Measurements from ENCODE around the gene ANTXR2. TPM values are rescaled to one million over a fixed set of nuclear protein-coding genes. Genes with fewer than 3 reads are reported as not detected.

Gene ANTXR2
- total and polyA plus RNA-seq, 2 donors (not counting 3 experiments of a cell fraction or from before 2014, with no cell fraction given) = 6.6 to 64.6 TPM

DNA sequence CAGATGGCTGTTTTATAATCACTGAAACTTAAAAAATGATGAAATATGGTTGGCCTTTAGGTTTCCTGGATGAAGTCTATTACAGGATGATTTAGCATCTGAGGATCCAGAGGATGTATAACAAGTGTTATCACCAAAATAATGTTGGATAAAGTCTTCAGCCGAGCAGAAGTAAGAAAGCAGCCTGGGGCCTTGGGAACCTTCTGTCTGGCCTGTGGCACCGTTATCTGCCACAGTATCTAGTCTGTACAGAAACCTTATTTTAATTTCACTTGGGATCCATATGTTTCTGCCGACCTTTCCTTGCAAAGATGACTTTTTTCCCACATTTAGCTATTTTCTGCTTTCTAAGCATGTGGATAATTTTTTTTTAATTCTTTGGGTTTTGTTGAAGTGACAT is 20.5 kb upstream of the ANTXR2 start:
- DNase-seq (ENCODE audit: low read depth, low spot score) (no peak), FAIRE-seq (no peak)
- Histone ChIP-seq H3K9ac (replicated peaks; ENCODE audit: extremely low read depth, insufficient read depth, low read length) (no peak overlapping the region), H3K79me2 (ENCODE audit: control insufficient read depth, insufficient read depth, low read length) (no peaks in the 10 kb centered on the region), H4K20me1 (replicated peaks; ENCODE audit: control insufficient read depth, extremely low read depth, insufficient read depth, low read length) (no peaks in the 10 kb centered on the region), H3K36me3 (ENCODE audit: control insufficient read depth in 2 of 2, extremely low read depth in 1 of 2, insufficient read depth in 2 of 2, low read length in 2 of 2) (no peaks in the 10 kb centered on the region), H3K27ac (ENCODE audit: insufficient read depth, low read depth, low read length) (no peak overlapping the region), H3K9me3 (replicated peaks; ENCODE audit: control insufficient read depth, insufficient read depth, low read length) (no peaks in the 10 kb centered on the region), H2AFZ (ENCODE audit: low read depth, low read length) (no peak overlapping the region), H3K4me2 (ENCODE audit: insufficient read depth, low read length) (no peak overlapping the region), H3K4me3 (replicated peaks in 1 of 3; ENCODE audit: insufficient read depth in 1 of 3, low read depth in 1 of 3, low read length in 3 of 3) (no peak overlapping the region), H3K9me1 (replicated peaks; ENCODE audit: control insufficient read depth, extremely low read depth, insufficient read depth, low read length) (no peaks in the 10 kb centered on the region), H3K27me3 (ENCODE audit: control insufficient read depth in 2 of 2, insufficient read depth in 2 of 2, low read length in 2 of 2) (no peaks in the 10 kb centered on the region), H3K4me1 (ENCODE audit: control insufficient read depth, extremely low read depth, insufficient read depth, low read length) (peaks cover 10% of the 10 kb centered on the region)
- TF ChIP-seq, protein P1, sequence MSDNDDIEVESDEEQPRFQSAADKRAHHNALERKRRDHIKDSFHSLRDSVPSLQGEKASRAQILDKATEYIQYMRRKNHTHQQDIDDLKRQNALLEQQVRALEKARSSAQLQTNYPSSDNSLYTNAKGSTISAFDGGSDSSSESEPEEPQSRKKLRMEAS (IDR thresholded peaks at IDR 0.05; ENCODE audit: insufficient read depth, insufficient read length) = no peak
- TF ChIP-seq POLR2A (IDR thresholded peaks at IDR 0.05; ENCODE audit: low read depth, low read length) (no peak), MYC (IDR thresholded peaks at IDR 0.05; ENCODE audit: low read depth, low read length) (no peak), FOS (IDR thresholded peaks at IDR 0.05; ENCODE audit: borderline replicate concordance, insufficient read depth, low read length) (no peak), JUN (IDR thresholded peaks at IDR 0.05; ENCODE audit: borderline replicate concordance, insufficient read depth, insufficient read length, low read depth) (no peak), EZH2 (IDR thresholded peaks at IDR 0.05; ENCODE audit: borderline replicate concordance, low read depth, low read length, severe bottlenecking) (no peak), GATA2 (IDR thresholded peaks at IDR 0.05; ENCODE audit: insufficient read depth, insufficient read length, low read depth, low read length) (no peak), POLR2AphosphoS5 (IDR thresholded peaks at IDR 0.05; ENCODE audit: insufficient read depth, low read depth, low read length) (no peak)
- TF ChIP-seq, protein P2, sequence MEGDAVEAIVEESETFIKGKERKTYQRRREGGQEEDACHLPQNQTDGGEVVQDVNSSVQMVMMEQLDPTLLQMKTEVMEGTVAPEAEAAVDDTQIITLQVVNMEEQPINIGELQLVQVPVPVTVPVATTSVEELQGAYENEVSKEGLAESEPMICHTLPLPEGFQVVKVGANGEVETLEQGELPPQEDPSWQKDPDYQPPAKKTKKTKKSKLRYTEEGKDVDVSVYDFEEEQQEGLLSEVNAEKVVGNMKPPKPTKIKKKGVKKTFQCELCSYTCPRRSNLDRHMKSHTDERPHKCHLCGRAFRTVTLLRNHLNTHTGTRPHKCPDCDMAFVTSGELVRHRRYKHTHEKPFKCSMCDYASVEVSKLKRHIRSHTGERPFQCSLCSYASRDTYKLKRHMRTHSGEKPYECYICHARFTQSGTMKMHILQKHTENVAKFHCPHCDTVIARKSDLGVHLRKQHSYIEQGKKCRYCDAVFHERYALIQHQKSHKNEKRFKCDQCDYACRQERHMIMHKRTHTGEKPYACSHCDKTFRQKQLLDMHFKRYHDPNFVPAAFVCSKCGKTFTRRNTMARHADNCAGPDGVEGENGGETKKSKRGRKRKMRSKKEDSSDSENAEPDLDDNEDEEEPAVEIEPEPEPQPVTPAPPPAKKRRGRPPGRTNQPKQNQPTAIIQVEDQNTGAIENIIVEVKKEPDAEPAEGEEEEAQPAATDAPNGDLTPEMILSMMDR (IDR thresholded peaks at IDR 0.05; ENCODE audit: extremely low read depth in 1 of 2, insufficient read depth in 1 of 2, low read depth in 1 of 2, low read length in 2 of 2) = no peak
- POLR2A ChIA-PET = no interaction called here
- intact Hi-C loops (cut with micrococcal nuclease) (no loop called here), dilution Hi-C loops (cut with MboI; ENCODE audit: extremely low pct_ligation_motif_present, low sequenced_read_pairs) (no loop called here)
- CTCF ChIA-PET = interaction anchor here (1.1 kb wide), 1 partner anchor 73 kb away, joined by 3 read pairs; no protein-coding TSS in a partner anchor
- no TSS peak for BruUV-seq (replicated peaks)

Data from endothelial cell of umbilical vein (primary cell).